ENCODE measurements around the gene DNMT3A.

- TF ChIP-seq POLR2AphosphoS5 (IDR thresholded peaks at IDR 0.05; ENCODE audit: low read depth): no peak
- no peak for TF ChIP-seq CTCF (conservative IDR thresholded peaks at IDR 0.05; ENCODE audit: low read depth in 2 of 2)
- no peak for TF ChIP-seq EZH2 (IDR thresholded peaks at IDR 0.05; ENCODE audit: low read depth, unreplicated experiment)
- TF ChIP-seq ETS1 (IDR thresholded peaks at IDR 0.05): no peak
- TF ChIP-seq CREB1 (CRISPR knock-in tag; IDR thresholded peaks at IDR 0.05; ENCODE audit: low read depth): no peak
- TF ChIP-seq ZNF331 (CRISPR knock-in tag; IDR thresholded peaks at IDR 0.05; ENCODE audit: low read depth): no peak
- TF ChIP-seq, protein P1, sequence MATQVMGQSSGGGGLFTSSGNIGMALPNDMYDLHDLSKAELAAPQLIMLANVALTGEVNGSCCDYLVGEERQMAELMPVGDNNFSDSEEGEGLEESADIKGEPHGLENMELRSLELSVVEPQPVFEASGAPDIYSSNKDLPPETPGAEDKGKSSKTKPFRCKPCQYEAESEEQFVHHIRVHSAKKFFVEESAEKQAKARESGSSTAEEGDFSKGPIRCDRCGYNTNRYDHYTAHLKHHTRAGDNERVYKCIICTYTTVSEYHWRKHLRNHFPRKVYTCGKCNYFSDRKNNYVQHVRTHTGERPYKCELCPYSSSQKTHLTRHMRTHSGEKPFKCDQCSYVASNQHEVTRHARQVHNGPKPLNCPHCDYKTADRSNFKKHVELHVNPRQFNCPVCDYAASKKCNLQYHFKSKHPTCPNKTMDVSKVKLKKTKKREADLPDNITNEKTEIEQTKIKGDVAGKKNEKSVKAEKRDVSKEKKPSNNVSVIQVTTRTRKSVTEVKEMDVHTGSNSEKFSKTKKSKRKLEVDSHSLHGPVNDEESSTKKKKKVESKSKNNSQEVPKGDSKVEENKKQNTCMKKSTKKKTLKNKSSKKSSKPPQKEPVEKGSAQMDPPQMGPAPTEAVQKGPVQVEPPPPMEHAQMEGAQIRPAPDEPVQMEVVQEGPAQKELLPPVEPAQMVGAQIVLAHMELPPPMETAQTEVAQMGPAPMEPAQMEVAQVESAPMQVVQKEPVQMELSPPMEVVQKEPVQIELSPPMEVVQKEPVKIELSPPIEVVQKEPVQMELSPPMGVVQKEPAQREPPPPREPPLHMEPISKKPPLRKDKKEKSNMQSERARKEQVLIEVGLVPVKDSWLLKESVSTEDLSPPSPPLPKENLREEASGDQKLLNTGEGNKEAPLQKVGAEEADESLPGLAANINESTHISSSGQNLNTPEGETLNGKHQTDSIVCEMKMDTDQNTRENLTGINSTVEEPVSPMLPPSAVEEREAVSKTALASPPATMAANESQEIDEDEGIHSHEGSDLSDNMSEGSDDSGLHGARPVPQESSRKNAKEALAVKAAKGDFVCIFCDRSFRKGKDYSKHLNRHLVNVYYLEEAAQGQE (IDR thresholded peaks at IDR 0.05; ENCODE audit: unreplicated experiment): no peak
- no peak for TF ChIP-seq EZH2phosphoT487 (IDR thresholded peaks at IDR 0.05; ENCODE audit: unreplicated experiment)
- TF ChIP-seq ZNF114 (CRISPR knock-in tag; IDR thresholded peaks at IDR 0.05): no peak
- TF ChIP-seq NANOG (IDR thresholded peaks at IDR 0.05; ENCODE audit: borderline replicate concordance): no peak
- no peak for TF ChIP-seq STAT1 (IDR thresholded peaks at IDR 0.05; ENCODE audit: unreplicated experiment)
- no peak for TF ChIP-seq JUNB (IDR thresholded peaks at IDR 0.05; ENCODE audit: unreplicated experiment)
- TF ChIP-seq, protein P2, sequence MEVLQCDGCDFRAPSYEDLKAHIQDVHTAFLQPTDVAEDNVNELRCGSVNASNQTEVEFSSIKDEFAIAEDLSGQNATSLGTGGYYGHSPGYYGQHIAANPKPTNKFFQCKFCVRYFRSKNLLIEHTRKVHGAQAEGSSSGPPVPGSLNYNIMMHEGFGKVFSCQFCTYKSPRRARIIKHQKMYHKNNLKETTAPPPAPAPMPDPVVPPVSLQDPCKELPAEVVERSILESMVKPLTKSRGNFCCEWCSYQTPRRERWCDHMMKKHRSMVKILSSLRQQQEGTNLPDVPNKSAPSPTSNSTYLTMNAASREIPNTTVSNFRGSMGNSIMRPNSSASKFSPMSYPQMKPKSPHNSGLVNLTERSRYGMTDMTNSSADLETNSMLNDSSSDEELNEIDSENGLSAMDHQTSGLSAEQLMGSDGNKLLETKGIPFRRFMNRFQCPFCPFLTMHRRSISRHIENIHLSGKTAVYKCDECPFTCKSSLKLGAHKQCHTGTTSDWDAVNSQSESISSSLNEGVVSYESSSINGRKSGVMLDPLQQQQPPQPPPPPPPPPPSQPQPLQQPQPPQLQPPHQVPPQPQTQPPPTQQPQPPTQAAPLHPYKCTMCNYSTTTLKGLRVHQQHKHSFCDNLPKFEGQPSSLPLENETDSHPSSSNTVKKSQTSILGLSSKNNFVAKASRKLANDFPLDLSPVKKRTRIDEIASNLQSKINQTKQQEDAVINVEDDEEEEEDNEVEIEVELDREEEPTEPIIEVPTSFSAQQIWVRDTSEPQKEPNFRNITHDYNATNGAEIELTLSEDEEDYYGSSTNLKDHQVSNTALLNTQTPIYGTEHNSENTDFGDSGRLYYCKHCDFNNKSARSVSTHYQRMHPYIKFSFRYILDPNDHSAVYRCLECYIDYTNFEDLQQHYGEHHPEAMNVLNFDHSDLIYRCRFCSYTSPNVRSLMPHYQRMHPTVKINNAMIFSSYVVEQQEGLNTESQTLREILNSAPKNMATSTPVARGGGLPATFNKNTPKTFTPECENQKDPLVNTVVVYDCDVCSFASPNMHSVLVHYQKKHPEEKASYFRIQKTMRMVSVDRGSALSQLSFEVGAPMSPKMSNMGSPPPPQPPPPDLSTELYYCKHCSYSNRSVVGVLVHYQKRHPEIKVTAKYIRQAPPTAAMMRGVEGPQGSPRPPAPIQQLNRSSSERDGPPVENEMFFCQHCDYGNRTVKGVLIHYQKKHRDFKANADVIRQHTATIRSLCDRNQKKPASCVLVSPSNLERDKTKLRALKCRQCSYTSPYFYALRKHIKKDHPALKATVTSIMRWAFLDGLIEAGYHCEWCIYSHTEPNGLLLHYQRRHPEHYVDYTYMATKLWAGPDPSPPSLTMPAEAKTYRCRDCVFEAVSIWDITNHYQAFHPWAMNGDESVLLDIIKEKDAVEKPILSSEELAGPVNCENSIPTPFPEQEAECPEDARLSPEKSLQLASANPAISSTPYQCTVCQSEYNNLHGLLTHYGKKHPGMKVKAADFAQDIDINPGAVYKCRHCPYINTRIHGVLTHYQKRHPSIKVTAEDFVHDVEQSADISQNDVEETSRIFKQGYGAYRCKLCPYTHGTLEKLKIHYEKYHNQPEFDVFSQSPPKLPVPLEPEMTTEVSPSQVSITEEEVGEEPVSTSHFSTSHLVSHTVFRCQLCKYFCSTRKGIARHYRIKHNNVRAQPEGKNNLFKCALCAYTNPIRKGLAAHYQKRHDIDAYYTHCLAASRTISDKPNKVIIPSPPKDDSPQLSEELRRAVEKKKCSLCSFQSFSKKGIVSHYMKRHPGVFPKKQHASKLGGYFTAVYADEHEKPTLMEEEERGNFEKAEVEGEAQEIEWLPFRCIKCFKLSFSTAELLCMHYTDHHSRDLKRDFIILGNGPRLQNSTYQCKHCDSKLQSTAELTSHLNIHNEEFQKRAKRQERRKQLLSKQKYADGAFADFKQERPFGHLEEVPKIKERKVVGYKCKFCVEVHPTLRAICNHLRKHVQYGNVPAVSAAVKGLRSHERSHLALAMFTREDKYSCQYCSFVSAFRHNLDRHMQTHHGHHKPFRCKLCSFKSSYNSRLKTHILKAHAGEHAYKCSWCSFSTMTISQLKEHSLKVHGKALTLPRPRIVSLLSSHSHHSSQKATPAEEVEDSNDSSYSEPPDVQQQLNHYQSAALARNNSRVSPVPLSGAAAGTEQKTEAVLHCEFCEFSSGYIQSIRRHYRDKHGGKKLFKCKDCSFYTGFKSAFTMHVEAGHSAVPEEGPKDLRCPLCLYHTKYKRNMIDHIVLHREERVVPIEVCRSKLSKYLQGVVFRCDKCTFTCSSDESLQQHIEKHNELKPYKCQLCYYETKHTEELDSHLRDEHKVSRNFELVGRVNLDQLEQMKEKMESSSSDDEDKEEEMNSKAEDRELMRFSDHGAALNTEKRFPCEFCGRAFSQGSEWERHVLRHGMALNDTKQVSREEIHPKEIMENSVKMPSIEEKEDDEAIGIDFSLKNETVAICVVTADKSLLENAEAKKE (CRISPR knock-in tag; IDR thresholded peaks at IDR 0.05): no peak
Measured at GRCh38 chr2:25290811-25291495, 50.8 kb downstream of the DNMT3A start.

All from GM23338 (cell line).